Activated T-helper 9 cell treated with anti-CD3 and anti-CD28 coated beads, Interleukin-2, amount 50 U/mL, for 16 hours (primary cell): ENCODE measurements around the gene C1orf105.
"Not testable (repeated sequence)": the region's sequence is repeated elsewhere in the genome, so short reads cannot be mapped to it uniquely, and the experiment has no call there.

ENCODE experiments used
- DNase-seq: peaks from one replicate; pipeline ENCODE4 v3.0.0-alpha.2; 2020; ENCODE audit warnings: low read depth

The C1orf105 gene

GRCh38 chr1:172487550-172487949 lies 67.1 kb downstream of the C1orf105 start:
- no peak for DNase-seq

GRCh38 chr1:172488393-172488792 lies 67.9 kb downstream of the C1orf105 start:
- no peak for DNase-seq

GRCh38 chr1:172489847-172490246 lies 69.4 kb downstream of the C1orf105 start:
- no peak for DNase-seq

GRCh38 chr1:172492421-172492820 lies 71.9 kb downstream of the C1orf105 start:
- DNase-seq: no peak

GRCh38 chr1:172494166-172494565 lies 73.7 kb downstream of the C1orf105 start:
- no peak for DNase-seq

- not testable (repeated sequence) for DNase-seq
These were observed 75.6 kb downstream of the C1orf105 start for GRCh38 chr1:172496127-172496526.

GRCh38 chr1:172496678-172497077 lies 76.2 kb downstream of the C1orf105 start:
- DNase-seq: no peak

GRCh38 chr1:172497230-172497629 lies 76.7 kb downstream of the C1orf105 start:
- no peak for DNase-seq

GRCh38 chr1:172498857-172499256 lies 78.4 kb downstream of the C1orf105 start:
- no peak for DNase-seq

- DNase-seq: no peak
These were observed 79.2 kb downstream of the C1orf105 start for GRCh38 chr1:172499636-172500141.

- DNase-seq: no peak
These were observed 79.7 kb downstream of the C1orf105 start for GRCh38 chr1:172500207-172500606.

- no peak for DNase-seq
These were observed 87.3 kb downstream of the C1orf105 start for GRCh38 chr1:172507741-172508140.

GRCh38 chr1:172510479-172510878 lies 90.0 kb downstream of the C1orf105 start:
- no peak for DNase-seq

- no peak for DNase-seq
These were observed 92.1 kb downstream of the C1orf105 start for GRCh38 chr1:172512591-172512990.

- no peak for DNase-seq
These were observed 93.0 kb downstream of the C1orf105 start for GRCh38 chr1:172513479-172513878.

- no peak for DNase-seq
These were observed 93.6 kb downstream of the C1orf105 start for GRCh38 chr1:172514108-172514507.

GRCh38 chr1:172515436-172515835 lies 95.0 kb downstream of the C1orf105 start:
- DNase-seq: no peak

- no peak for DNase-seq
These were observed 95.4 kb downstream of the C1orf105 start for GRCh38 chr1:172515927-172516326.

- no peak for DNase-seq
These were observed 96.6 kb downstream of the C1orf105 start for GRCh38 chr1:172517081-172517480.

- DNase-seq: no peak
These were observed 97.1 kb downstream of the C1orf105 start for GRCh38 chr1:172517545-172517944.
